ENCODE data around the gene FNDC3B. TPM values are rescaled to one million over a fixed set of nuclear protein-coding genes. Genes with fewer than 3 reads are reported as not detected.
A peak's percentile ranks its signal among the peaks of the same experiment; 100 is the strongest.

FNDC3B gene
- total and polyA plus RNA-seq, 9 of the 15 experiments (the other 6 are each of a cell fraction or from before 2014, with no cell fraction given) = 7.0 to 35.8 (median 16.2) TPM

DNA sequence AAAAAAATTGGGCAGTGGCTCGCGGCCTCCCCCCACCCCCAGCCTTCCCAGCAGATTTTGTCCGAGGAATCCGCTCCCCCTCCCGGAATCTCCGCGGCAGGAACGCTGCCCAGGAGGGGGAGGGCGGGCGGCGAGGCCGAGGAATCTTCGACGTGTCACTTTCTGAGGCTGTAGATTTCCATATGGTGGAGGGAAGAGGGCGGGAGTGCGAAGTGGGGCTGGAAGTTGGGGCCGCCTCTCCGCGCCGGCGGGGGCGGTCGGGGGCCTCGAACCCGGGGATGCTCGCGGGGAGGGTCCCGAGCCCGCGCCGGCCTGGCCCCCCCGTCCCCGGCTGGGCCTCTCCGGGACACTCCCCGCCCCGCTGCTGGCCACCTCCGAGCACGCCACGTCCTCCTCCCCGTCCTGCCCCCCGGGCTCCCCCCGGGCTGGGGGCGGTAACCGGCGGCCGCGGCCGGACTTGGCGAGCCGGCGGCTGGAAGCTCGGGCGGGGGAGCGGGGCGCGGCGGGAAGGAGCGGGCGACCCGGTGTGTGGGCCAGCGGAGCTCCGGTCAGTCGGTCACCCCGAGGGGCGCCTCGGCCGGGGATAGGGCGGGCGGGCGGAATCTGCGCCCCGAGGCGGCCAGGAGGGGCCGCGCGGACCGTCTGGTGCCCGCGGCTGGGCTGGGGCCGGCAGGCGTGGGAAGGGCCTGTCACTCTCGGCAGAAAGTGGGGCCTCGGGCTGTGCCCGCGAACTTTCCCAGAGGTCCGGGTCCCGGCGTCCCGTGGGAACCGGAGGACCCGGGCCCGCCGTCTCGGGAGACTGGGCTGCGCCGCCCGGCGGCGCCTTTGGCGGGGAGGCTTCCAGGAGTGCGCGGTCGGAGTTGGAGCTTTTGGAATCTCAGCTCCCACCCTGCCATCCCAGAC is 951 bp downstream of the FNDC3B start (continued):
- TF ChIP-seq, protein P1, sequence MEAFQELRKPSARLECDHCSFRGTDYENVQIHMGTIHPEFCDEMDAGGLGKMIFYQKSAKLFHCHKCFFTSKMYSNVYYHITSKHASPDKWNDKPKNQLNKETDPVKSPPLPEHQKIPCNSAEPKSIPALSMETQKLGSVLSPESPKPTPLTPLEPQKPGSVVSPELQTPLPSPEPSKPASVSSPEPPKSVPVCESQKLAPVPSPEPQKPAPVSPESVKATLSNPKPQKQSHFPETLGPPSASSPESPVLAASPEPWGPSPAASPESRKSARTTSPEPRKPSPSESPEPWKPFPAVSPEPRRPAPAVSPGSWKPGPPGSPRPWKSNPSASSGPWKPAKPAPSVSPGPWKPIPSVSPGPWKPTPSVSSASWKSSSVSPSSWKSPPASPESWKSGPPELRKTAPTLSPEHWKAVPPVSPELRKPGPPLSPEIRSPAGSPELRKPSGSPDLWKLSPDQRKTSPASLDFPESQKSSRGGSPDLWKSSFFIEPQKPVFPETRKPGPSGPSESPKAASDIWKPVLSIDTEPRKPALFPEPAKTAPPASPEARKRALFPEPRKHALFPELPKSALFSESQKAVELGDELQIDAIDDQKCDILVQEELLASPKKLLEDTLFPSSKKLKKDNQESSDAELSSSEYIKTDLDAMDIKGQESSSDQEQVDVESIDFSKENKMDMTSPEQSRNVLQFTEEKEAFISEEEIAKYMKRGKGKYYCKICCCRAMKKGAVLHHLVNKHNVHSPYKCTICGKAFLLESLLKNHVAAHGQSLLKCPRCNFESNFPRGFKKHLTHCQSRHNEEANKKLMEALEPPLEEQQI (IDR thresholded peaks at IDR 0.05) = no peak
- TF ChIP-seq SRSF9 (IDR thresholded peaks at IDR 0.05; ENCODE audit: borderline replicate concordance, low read depth, low read length) = no peak
- TF ChIP-seq HMGN3 (IDR thresholded peaks at IDR 0.05; ENCODE audit: borderline replicate concordance, extremely low read depth, insufficient read length, low read depth, low read length) = peak; percentile 85
- TF ChIP-seq, protein P2, sequence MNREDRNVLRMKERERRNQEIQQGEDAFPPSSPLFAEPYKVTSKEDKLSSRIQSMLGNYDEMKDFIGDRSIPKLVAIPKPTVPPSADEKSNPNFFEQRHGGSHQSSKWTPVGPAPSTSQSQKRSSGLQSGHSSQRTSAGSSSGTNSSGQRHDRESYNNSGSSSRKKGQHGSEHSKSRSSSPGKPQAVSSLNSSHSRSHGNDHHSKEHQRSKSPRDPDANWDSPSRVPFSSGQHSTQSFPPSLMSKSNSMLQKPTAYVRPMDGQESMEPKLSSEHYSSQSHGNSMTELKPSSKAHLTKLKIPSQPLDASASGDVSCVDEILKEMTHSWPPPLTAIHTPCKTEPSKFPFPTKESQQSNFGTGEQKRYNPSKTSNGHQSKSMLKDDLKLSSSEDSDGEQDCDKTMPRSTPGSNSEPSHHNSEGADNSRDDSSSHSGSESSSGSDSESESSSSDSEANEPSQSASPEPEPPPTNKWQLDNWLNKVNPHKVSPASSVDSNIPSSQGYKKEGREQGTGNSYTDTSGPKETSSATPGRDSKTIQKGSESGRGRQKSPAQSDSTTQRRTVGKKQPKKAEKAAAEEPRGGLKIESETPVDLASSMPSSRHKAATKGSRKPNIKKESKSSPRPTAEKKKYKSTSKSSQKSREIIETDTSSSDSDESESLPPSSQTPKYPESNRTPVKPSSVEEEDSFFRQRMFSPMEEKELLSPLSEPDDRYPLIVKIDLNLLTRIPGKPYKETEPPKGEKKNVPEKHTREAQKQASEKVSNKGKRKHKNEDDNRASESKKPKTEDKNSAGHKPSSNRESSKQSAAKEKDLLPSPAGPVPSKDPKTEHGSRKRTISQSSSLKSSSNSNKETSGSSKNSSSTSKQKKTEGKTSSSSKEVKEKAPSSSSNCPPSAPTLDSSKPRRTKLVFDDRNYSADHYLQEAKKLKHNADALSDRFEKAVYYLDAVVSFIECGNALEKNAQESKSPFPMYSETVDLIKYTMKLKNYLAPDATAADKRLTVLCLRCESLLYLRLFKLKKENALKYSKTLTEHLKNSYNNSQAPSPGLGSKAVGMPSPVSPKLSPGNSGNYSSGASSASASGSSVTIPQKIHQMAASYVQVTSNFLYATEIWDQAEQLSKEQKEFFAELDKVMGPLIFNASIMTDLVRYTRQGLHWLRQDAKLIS (CRISPR knock-in tag; IDR thresholded peaks at IDR 0.05) = peak; percentile 30; the same call in 1 of the 2 replicates
- no peak for TF ChIP-seq MCM3 (IDR thresholded peaks at IDR 0.05)
- no peak for TF ChIP-seq BDP1 (IDR thresholded peaks at IDR 0.05; ENCODE audit: insufficient read depth, insufficient read length)
- TF ChIP-seq CREB1 (IDR thresholded peaks at IDR 0.05) = no peak
- peak; percentile 32; the same call in 1 of the 2 replicates for TF ChIP-seq CREB1 (CRISPR knock-in tag; IDR thresholded peaks at IDR 0.05)
- no peak for TF ChIP-seq C11orf30 (IDR thresholded peaks at IDR 0.05; ENCODE audit: low read depth)
- TF ChIP-seq ZNF134 (CRISPR knock-in tag; conservative IDR thresholded peaks at IDR 0.05) = no peak
- TF ChIP-seq TCF3 (CRISPR knock-in tag; IDR thresholded peaks at IDR 0.05) = no peak
- TF ChIP-seq CHD4 (IDR thresholded peaks at IDR 0.05; ENCODE audit: insufficient read depth, insufficient replicate concordance, low read depth, low read length, poor library complexity, severe bottlenecking) = no peak
- TF ChIP-seq MAFK (IDR thresholded peaks at IDR 0.05; ENCODE audit: low read length) = no peak
- TF ChIP-seq L3MBTL2 (IDR thresholded peaks at IDR 0.05) = peak; percentile 77
- no peak for TF ChIP-seq PTRF (tag; IDR thresholded peaks at IDR 0.05)
- no peak for TF ChIP-seq SAP30 (IDR thresholded peaks at IDR 0.05; ENCODE audit: borderline replicate concordance, insufficient read depth, low read depth, low read length, poor library complexity, severe bottlenecking)
- TF ChIP-seq, protein P3, sequence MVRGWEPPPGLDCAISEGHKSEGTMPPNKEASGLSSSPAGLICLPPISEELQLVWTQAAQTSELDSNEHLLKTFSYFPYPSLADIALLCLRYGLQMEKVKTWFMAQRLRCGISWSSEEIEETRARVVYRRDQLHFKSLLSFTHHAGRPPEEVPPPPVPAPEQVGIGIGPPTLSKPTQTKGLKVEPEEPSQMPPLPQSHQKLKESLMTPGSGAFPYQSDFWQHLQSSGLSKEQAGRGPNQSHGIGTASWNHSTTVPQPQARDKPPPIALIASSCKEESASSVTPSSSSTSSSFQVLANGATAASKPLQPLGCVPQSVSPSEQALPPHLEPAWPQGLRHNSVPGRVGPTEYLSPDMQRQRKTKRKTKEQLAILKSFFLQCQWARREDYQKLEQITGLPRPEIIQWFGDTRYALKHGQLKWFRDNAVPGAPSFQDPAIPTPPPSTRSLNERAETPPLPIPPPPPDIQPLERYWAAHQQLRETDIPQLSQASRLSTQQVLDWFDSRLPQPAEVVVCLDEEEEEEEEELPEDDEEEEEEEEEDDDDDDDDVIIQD (CRISPR knock-in tag; IDR thresholded peaks at IDR 0.05) = no peak
- TF ChIP-seq SRSF3 (IDR thresholded peaks at IDR 0.05; ENCODE audit: insufficient read depth, low read length) = 0 out of 2 replicates have a peak, but pooled peaks have one; percentile 4
- TF ChIP-seq ZFP36 (IDR thresholded peaks at IDR 0.05; ENCODE audit: low read depth, low read length, partially characterized antibody) = peak; percentile 59
